CD4-positive, alpha-beta T cell (primary cell): ENCODE data around the gene ZBTB7C. TPM values are rescaled to one million over a fixed set of nuclear protein-coding genes. Genes with fewer than 3 reads are reported as not detected.

Experiments
- ATAC-seq: fragments of 200-7000 bp; cut with Tn5 transposase; one replicate; pipeline ENCODE4 v1.10.0; 2022; ENCODE audit warnings: mild to moderate bottlenecking; ENCODE audit not compliant: poor library complexity
- CTCF ChIA-PET: fragments of 350-600 bp; sonication (Branson Sonifier 250); formaldehyde crosslinking; loops from one replicate; lab custom pipeline; 2021; ENCODE audit warnings: antibody characterized with exemption, inconsistent platforms; lab: Charles Lee
- POLR2A ChIA-PET: fragments of 350-600 bp; sonication (Branson Sonifier 250); formaldehyde crosslinking; loops from one replicate; lab custom pipeline; 2021; ENCODE audit warnings: antibody characterized with exemption, inconsistent platforms; lab: Charles Lee
- DNase-seq, 14 experiments: peaks; one replicate each; pipeline ENCODE4 v3.0.0-alpha.2; 2013 to 2020; ENCODE audit warnings: mixed read lengths in 2 of 14
- H3K27ac ChIP-seq, 2 donors: one replicate each; pipeline versions ENCODE4 v1.5.1 to v1.7.0; 2013; ENCODE audit warnings: low read length in 2 of 2, low read depth in 1 of 2, mild to moderate bottlenecking in 1 of 2
- H3K27me3 ChIP-seq, 2 experiments: 1 replicate in 1 of 2; 2 replicates in 1 of 2; pipeline versions ENCODE4 v1.6.1 to v1.7.0; 2013; ENCODE audit warnings: low read length in 2 of 2, control low read depth in 1 of 2, mild to moderate bottlenecking in 1 of 2, moderate library complexity in 1 of 2; ENCODE audit not compliant: insufficient read depth in 2 of 2, control insufficient read depth in 1 of 2
- H3K36me3 ChIP-seq: one replicate; pipeline ENCODE4 v1.6.1; 2013; ENCODE audit warnings: low read length, control low read depth; ENCODE audit not compliant: insufficient read depth
- H3K4me1 ChIP-seq: one replicate; pipeline ENCODE4 v1.6.1; 2013; ENCODE audit warnings: low read length, control low read depth; ENCODE audit not compliant: insufficient read depth
- H3K4me3 ChIP-seq: one replicate; pipeline ENCODE4 v1.5.1; 2013; ENCODE audit warnings: mild to moderate bottlenecking, low read length, moderate library complexity
- H3K9me3 ChIP-seq, 2 experiments: 1 replicate in 1 of 2; 2 replicates in 1 of 2; pipeline versions ENCODE4 v1.6.1 to v1.7.0; 2013; ENCODE audit warnings: low read length in 2 of 2, mild to moderate bottlenecking in 2 of 2, control low read depth in 1 of 2, moderate library complexity in 1 of 2; ENCODE audit not compliant: control insufficient read depth in 1 of 2, insufficient read depth in 1 of 2
- H3K27ac Mint-ChIP-seq: one replicate; pipeline ENCODE4 v1.8.0; 2020; ENCODE audit warnings: mixed read lengths
- H3K27me3 Mint-ChIP-seq: one replicate; pipeline ENCODE4 v1.8.0; 2021; ENCODE audit warnings: mixed read lengths
- H3K36me3 Mint-ChIP-seq: one replicate; pipeline ENCODE4 v1.8.0; 2021; ENCODE audit warnings: low read depth, mixed read lengths
- H3K4me1 Mint-ChIP-seq: one replicate; pipeline ENCODE4 v1.8.0; 2021; ENCODE audit warnings: low read depth, mixed read lengths
- H3K4me3 Mint-ChIP-seq: one replicate; pipeline ENCODE4 v1.8.0; 2020; ENCODE audit warnings: mild to moderate bottlenecking, mixed read lengths
- H3K9me3 Mint-ChIP-seq: one replicate; pipeline ENCODE4 v1.8.0; 2020; ENCODE audit warnings: mixed read lengths
- CTCF ChIP-seq: fragments of 200-600 bp; IDR thresholded peaks from one replicate; pipeline ENCODE4 v1.8.0; 2022; ENCODE audit warnings: antibody characterized with exemption, mild to moderate bottlenecking
- intact Hi-C, 2 experiments: fragments of 100-400 bp; cut with DNase I in 1 of 2; cut with micrococcal nuclease in 1 of 2; formaldehyde crosslinking; loops; one replicate each; pipeline versions ENCODE4 v1.15.1 to v1.9.0; 2023 to 2025; cut with DNase I, micrococcal nuclease
- total RNA-seq, 174 experiments: library from RNA in 2 of 174; stranded (reverse) in 2 of 174; gene quantifications; one replicate each; pipeline ENCODE4 v1.2.3 and lab custom pipeline; 2021 to 2026

The ZBTB7C gene
- total RNA-seq, 2 experiments from 2014 or later: not detected

- no peaks in the 10 kb centered on the region for H3K9me3 ChIP-seq
- CTCF ChIA-PET: no interaction called here
- H3K27me3 Mint-ChIP-seq: peaks cover 6% of the 10 kb centered on the region
- no peak overlapping the region for H3K4me3 Mint-ChIP-seq
- H3K36me3 ChIP-seq: no peaks in the 10 kb centered on the region
- H3K27ac Mint-ChIP-seq: no peak overlapping the region
- intact Hi-C loops: no loop called here
- H3K4me1 Mint-ChIP-seq: no peaks in the 10 kb centered on the region
- no peak for TF ChIP-seq CTCF
- no peak for DNase-seq
- POLR2A ChIA-PET: no interaction called here
- no peak for ATAC-seq
- H3K27me3 ChIP-seq: no peaks in the 10 kb centered on the region
- H3K4me3 ChIP-seq: no peak overlapping the region
- H3K4me1 ChIP-seq: no peaks in the 10 kb centered on the region
- H3K9me3 Mint-ChIP-seq: no peaks in the 10 kb centered on the region
- no peak overlapping the region for H3K27ac ChIP-seq
- H3K36me3 Mint-ChIP-seq: no peaks in the 10 kb centered on the region
Observed at GRCh38 chr18:48213791-48214190, 195.4 kb downstream of the ZBTB7C start.

- Mint-ChIP-seq H3K4me1 (no peaks in the 10 kb centered on the region), H3K4me3 (no peak overlapping the region), H3K27ac (no peak overlapping the region), H3K36me3 (no peaks in the 10 kb centered on the region), H3K27me3 (peaks cover 25% of the 10 kb centered on the region), H3K9me3 (no peaks in the 10 kb centered on the region)
- ATAC-seq: no peak
- no peak for DNase-seq
- Histone ChIP-seq H3K36me3 (no peaks in the 10 kb centered on the region), H3K4me3 (no peak overlapping the region), H3K9me3 (no peaks in the 10 kb centered on the region), H3K27me3 (peaks cover 0 to 2% of the 10 kb centered on the region in 2 experiments), H3K27ac (no peak overlapping the region), H3K4me1 (no peaks in the 10 kb centered on the region)
- CTCF ChIA-PET: no interaction called here
- POLR2A ChIA-PET: no interaction called here
- intact Hi-C loops: no loop called here
- no peak for TF ChIP-seq CTCF
Observed at GRCh38 chr18:48208432-48209140, 200.6 kb downstream of the ZBTB7C start.

- Histone ChIP-seq H3K4me1 (no peaks in the 10 kb centered on the region), H3K36me3 (no peaks in the 10 kb centered on the region), H3K27me3 (peaks cover 0 to 2% of the 10 kb centered on the region in 2 experiments), H3K27ac (no peak overlapping the region), H3K9me3 (no peaks in the 10 kb centered on the region), H3K4me3 (no peak overlapping the region)
- H3K27ac Mint-ChIP-seq: no peak overlapping the region
- H3K4me1 Mint-ChIP-seq: no peaks in the 10 kb centered on the region
- intact Hi-C loops: no loop called here
- no peak overlapping the region for H3K4me3 Mint-ChIP-seq
- no peaks in the 10 kb centered on the region for H3K36me3 Mint-ChIP-seq
- H3K9me3 Mint-ChIP-seq: no peaks in the 10 kb centered on the region
- ChIA-PET POLR2A (no interaction called here), CTCF (no interaction called here)
- ATAC-seq (no peak), DNase-seq (no peak)
- peaks cover 24% of the 10 kb centered on the region for H3K27me3 Mint-ChIP-seq
- TF ChIP-seq CTCF: no peak
Observed at GRCh38 chr18:48207733-48208132, 201.4 kb downstream of the ZBTB7C start.
